ENCODE data around the gene SAXO1. TPM values are rescaled to one million over a fixed set of nuclear protein-coding genes. Genes with fewer than 3 reads are reported as not detected.

The SAXO1 gene
- total RNA-seq, 2 donors from 2014 or later = 0.05 to 0.28 TPM

- no peak for DNase-seq (ENCODE audit: low spot score)
- intact Hi-C loops (cut with DNase I) = no loop called here
Observed at GRCh38 chr9:18923671-18924430, 109.2 kb downstream of the SAXO1 start.

DNA sequence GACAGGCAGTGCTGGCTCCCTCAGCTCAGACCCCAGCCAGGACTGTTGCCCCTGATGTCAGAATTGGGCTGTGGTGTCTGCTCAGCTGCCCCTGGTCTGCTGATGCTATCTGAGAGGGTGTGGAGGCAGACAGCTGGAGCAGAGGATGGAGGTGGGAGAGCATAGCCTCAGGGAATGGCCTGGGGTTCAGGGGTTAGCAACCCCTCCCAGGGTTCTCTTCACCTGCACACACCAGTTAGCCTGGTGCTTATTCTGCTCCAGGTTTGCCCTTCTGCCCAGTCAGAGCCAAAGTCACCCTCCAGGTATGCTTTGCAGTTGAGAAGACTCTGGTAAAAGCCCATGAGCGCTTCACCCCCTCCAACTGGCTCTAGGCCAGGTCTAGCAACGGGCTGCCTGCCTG is 109.8 kb downstream of the SAXO1 start:
- intact Hi-C loops (cut with DNase I) = no loop called here
- no peak for DNase-seq (ENCODE audit: low spot score)

GRCh38 chr9:18922161-18922885 is 110.7 kb downstream of the SAXO1 start:
- DNase-seq (ENCODE audit: low spot score) = no peak
- intact Hi-C loops (cut with DNase I) = no loop called here

DNA sequence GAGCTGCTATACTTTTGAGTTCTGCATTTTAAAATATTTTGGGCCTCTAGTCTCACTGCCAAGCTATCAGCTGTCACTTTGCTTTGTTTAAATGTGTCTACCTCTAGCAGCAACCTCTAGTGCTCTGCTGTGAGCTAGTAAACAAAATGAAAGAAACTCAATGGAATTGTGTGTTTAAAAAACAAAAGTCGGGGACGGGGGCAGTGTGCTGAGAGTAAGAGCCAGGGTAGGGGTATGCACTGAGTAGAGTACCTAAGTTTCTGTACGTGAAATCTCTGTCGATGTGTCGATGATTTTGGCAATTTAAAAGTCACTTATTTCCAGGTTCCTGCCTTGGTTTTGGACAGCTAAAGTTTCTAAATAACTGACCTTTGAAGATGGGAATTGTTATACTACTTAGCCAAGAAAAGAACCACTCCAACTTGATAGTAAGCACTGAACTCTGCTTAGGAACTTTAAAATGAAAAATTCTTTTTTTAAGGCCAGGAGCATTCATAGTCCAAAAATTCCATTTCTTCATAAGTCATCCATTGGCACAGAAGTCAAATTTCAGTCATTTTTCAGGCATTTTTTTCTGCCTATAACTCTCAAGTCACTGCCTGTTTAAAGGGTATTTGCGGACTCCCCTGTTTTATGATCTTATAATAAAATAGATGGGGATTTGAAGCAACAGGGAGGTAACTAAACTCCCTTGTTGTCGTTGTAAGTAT is 111.5 kb downstream of the SAXO1 start:
- intact Hi-C loops (cut with DNase I) = no loop called here
- DNase-seq (ENCODE audit: low spot score) = no peak

GRCh38 chr9:18920141-18921084 is 112.6 kb downstream of the SAXO1 start:
- intact Hi-C loops (cut with DNase I) = no loop called here
- DNase-seq (ENCODE audit: low spot score) = no peak

DNA sequence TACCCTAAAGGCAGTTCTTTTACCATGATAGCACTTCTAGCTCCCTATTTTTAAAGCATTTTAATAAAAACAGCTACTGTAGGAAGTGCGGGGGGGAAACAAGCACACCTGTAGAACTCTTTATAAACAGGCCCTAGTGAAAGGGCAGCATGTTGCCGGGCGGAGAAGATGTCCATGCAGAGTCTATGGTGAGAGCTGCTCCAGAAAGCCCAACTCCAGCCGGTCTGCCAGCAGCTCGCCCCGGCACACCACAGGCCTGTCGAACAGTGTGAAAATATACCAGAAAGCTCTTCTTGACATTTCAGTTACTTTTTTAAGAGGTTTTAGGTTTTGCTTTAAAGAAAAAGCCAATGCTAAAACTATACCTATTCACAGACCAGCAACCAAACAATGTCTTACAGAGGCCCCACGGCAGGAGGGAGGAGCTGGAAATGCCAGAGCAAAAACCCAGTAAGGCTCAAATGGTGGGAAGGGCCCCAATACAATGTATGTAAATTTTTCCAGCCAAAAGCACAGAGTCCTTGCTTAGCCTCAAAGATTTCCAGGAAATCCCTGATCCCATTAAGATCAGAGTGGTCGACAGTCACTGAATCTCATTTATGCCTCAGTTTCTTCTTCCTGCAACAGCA is 121.2 kb downstream of the SAXO1 start:
- no peak for DNase-seq (ENCODE audit: low spot score)
- intact Hi-C loops (cut with DNase I) = no loop called here

DNA sequence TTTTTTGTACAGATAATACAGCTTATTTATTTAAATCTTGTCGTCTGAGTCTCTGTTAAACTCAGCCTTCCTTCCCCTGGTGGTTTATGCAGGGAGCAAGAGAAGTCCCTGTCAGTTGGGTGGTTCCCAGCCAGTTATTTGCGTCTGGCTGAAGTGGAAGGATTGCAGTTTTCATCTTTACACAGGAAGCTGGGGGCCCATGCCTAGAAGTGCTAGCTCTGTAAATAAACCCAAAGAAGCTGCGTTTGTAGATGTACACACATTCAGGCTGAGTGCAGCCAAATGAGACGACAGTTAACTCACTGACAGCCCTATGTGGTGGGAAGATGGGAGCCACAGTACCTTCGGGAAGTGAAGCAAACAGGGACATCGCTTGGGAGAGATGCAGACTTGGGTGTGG is 122.1 kb downstream of the SAXO1 start:
- no peak for DNase-seq (ENCODE audit: low spot score)
- intact Hi-C loops (cut with DNase I) = no loop called here

- DNase-seq (ENCODE audit: low spot score) = no peak
- intact Hi-C loops (cut with DNase I) = no loop called here
Observed at GRCh38 chr9:18910435-18910834, 122.6 kb downstream of the SAXO1 start.

DNA sequence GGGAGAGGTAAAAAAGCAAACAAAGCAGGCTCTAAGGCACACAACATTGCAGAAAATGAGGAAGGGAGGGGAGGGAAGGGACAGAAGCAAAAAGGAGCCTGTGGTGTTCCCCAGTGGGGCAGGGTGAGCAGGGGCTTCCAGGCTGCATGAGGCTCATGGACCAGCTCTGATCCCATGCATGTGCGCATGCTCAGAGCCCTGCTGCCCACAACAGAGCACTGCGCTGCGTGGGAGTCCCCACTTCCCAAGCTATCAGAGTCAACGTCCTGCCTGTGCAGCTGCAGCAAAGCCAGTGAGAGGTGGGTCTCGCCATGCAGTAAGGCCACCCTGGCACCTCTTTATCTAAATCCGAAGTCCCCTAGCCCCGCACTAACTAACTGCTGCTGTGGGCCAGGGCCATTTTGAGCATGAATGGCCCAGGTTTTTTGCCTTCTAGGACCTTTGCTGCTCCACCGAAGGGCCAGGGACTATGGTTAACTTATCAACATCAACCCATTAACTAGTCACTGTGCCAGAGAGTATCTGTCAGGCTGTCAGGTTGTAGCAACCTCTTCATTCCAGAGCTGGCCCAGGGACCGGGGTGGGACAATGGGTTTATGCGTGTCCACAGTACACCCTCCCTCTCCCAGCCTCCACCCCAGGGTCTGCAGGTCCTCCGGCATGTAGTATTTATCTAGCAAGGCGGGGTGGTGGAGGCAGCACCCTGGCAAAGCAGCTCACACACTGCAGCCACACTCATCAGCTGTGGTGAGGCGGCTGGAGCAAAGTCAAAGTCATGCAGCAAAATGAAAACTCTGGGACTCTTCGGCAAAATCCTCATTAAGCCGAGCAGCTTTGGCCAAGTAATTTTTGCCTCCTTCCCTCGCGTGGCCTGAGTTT is 123.6 kb downstream of the SAXO1 start:
- intact Hi-C loops (cut with DNase I) = no loop called here
- DNase-seq (ENCODE audit: low spot score) = no peak

- DNase-seq (ENCODE audit: low spot score) = no peak
- intact Hi-C loops (cut with DNase I) = no loop called here
Observed at GRCh38 chr9:18907927-18908625, 124.9 kb downstream of the SAXO1 start.

DNA sequence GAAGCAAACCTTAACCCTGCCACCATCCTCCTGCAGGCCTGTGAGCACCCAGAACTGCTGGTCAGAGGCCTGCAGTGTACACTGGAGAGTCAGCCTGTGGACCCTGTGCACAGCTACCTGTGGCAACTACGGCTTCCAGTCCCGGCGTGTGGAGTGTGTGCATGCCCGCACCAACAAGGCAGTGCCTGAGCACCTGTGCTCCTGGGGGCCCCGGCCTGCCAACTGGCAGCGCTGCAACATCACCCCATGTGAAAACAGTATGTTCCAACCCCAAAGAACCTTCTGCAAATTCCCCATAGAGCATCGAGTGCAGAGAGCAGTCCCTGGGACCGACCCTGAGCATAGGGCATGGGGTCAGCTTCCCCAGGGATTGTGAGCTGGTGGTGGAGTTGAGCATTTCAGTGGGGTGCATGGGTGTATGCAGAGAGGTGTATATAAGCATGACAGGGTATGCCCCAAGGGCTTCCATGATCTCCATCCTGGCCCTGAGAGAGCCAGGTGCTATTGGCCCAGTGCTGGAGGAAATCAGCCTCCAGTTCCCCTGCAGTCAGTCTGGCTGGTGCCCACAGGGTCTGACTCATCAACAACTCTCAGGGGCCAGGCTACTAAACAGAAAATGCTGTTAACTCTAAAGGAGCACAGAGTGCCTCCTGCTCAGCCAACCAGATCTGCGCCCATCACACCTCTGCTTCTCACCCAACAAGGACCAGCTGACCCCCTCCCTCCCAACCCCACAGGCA is 126.2 kb downstream of the SAXO1 start:
- intact Hi-C loops (cut with DNase I) = no loop called here
- no peak for DNase-seq (ENCODE audit: low spot score)

- intact Hi-C loops (cut with DNase I) = no loop called here
- DNase-seq (ENCODE audit: low spot score) = no peak
Observed at GRCh38 chr9:18905883-18906629, 127.0 kb downstream of the SAXO1 start.

DNA sequence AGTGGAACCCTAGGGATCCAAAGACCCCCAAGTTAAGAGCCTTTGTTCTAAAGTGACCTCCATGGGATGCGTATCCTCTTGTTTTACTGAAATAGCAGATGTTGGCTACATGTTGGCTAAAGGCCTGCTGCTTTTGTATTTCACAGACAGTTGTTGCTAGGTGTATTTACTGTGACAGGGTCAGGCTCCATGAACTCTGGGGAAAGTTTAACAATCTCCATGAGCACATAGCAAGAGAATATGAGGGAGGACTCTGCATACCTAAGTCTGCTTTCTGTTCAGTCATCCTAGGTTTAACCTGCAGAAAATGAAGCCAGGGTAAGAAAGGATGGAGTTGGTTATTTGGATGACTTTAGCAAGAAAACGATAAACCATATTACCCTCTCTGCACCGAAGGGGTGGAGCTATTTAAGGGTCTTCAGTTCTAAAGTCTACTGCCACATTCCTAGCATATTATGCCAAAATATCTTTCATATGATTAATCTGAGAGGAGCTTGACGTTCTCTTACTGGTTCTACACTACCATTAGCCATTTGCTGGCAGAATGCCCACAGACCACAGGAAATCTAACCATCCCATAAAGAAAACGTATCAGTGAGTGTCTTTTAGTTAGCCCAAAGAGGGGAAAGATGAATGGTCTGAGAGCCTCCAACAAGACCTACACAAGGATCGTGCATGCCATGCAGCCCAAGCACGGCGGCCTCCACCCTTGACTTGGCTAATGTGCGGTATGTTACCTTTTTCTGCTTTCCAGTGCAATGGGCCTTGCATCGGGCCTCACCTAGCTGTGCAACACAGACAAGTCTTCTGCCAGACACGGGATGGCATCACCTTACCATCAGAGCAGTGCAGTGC is 127.8 kb downstream of the SAXO1 start:
- intact Hi-C loops (cut with DNase I) = no loop called here
- no peak for DNase-seq (ENCODE audit: low spot score)

DNA sequence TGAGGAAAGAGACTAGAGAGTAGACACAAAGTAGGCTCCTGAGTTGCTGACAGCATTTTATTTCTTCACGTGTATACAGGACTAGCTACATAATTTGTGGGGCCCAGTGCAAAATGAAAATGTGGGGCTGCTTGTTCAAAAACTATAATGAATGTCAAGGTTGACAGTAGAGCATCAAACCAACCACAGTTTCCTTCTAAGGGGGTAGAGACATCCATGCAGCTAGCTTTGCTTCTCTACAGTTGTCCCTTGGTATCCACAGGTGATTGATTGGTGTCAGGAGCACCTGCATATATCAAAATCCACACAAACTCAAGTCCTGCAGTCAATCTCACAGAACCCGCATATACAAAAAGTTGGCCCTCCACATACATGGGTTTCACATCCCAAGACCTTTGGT is 129.6 kb downstream of the SAXO1 start:
- intact Hi-C loops (cut with DNase I) = no loop called here
- no peak for DNase-seq (ENCODE audit: low spot score)

GRCh38 chr9:18896531-18897179 is 136.4 kb downstream of the SAXO1 start:
- intact Hi-C loops (cut with DNase I) = no loop called here
- DNase-seq (ENCODE audit: low spot score) = no peak

All from posterior vena cava (tissue), 2 donors.